ENCODE results near the gene PROX1. TPM values are rescaled to one million over a fixed set of nuclear protein-coding genes. Genes with fewer than 3 reads are reported as not detected.
"Not testable (repeated sequence)": the region's sequence is repeated elsewhere in the genome, so short reads cannot be mapped to it uniquely, and the experiment has no call there.

PROX1 gene
- total RNA-seq, 1 donor from 2014 or later, result 6.7 TPM

DNA sequence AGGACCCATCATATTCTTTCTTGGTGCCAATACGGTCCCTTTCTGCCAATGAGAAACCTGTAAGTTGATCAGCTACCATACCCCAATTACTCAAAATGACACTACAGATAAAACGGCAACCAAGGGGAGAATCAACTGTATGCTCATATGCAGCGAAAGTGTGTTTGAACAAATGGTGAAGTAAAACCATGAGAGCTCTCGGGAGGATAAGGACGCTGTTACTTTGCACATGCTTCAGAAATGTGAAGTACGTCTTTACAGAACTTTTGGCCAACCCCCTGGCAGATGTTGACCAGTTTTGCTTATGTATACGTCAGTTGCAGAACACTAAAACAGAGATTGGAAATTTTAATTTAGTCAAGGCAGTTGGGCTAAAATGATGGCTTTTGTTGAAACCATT is 79.6 kb downstream of the PROX1 start:
- no peak for DNase-seq (ENCODE audit: low read depth)

- no peak for DNase-seq (ENCODE audit: low read depth)
Observed at GRCh38 chr1:214067853-214068703, 80.3 kb downstream of the PROX1 start.

DNA sequence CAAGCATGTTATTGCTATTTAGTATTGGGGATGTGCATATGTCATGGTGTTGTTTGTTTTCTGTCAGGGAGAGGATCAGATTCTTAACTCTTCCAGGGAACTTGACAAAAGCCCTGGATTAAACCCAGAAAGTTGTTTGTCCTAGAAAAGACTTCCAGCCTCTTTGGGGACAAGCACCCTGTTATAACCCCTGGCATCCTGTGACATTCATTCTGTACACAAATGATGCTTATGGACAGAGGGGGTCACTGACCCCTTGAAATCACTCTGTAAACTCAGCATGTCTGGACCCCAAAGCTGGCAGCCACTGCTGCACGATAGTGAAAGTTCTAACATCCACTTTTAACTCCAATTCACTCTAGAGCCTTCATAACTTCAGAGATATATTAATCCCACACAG is 81.2 kb downstream of the PROX1 start:
- DNase-seq (ENCODE audit: low read depth), result no peak

DNA sequence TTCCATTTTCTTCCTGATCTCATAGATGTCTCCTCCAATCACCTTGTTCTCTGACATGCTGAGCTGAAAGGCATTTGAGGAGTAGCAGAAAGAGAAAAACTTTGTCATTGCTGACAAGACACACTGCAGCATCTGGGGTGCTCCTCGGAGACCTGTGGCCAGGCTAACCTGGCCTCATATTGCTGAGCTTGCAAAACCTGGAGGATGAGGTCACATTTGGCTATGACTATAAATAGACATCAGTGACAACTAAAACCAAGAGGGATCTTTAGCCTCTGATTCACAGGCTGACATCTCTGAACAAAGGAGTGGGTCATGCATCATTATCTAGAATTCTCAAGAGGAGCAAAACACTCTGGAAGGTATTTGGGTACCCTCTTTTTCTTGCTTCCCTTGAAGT is 83.7 kb downstream of the PROX1 start:
- DNase-seq (ENCODE audit: low read depth), result peak; percentile 32

GRCh38 chr1:214072426-214073157 is 84.8 kb downstream of the PROX1 start:
- no peak for DNase-seq (ENCODE audit: low read depth)

DNA sequence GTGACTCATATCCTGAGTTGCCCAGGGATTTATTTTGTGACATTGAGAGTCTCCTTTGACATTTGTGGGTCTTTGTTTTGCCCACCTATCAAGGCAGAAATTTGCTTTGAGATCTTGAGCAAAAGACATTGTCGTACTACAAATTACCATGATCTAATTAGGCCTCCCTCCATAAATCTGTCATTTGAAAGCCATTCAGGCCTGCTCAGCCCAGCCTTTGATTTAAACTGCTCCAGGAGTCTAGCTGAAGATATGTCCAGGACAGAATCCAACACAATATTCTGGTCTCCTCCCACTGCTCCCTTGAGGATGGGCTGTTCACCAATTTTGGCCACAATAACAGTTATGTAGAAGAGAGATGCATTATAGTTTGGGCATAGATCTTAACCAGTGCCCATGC is 86.7 kb downstream of the PROX1 start:
- DNase-seq (ENCODE audit: low read depth), result no peak

- DNase-seq (ENCODE audit: low read depth), result no peak
Observed at GRCh38 chr1:214075305-214075998, 87.7 kb downstream of the PROX1 start.

- DNase-seq (ENCODE audit: low read depth), result peak; percentile 32
Observed at GRCh38 chr1:214075999-214076707, 88.4 kb downstream of the PROX1 start.

DNA sequence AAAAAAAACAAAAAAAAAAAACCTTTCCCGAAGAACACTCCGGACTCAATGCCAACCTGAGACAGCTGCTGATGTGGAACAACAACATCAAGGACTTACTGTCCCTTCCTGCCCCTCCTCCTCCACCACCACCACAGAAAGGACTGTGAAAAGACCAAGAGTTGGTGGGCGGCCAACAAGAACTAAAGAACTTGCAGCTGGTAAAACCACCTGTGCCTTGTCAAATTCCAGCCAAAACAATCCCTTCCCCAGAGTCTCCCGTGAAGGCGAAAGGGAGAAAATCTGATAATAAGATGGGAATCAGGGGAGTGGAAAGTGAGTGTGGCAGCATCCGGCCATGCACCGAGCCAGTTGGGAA is 88.9 kb downstream of the PROX1 start:
- peak; percentile 75 for DNase-seq (ENCODE audit: low read depth)

GRCh38 chr1:214078950-214079349 is 91.2 kb downstream of the PROX1 start:
- no peak for DNase-seq (ENCODE audit: low read depth)

- no peak for DNase-seq (ENCODE audit: low read depth)
Observed at GRCh38 chr1:214085325-214085724, 97.6 kb downstream of the PROX1 start.

- DNase-seq (ENCODE audit: low read depth), result no peak
Observed at GRCh38 chr1:214086945-214087344, 99.2 kb downstream of the PROX1 start.

DNA sequence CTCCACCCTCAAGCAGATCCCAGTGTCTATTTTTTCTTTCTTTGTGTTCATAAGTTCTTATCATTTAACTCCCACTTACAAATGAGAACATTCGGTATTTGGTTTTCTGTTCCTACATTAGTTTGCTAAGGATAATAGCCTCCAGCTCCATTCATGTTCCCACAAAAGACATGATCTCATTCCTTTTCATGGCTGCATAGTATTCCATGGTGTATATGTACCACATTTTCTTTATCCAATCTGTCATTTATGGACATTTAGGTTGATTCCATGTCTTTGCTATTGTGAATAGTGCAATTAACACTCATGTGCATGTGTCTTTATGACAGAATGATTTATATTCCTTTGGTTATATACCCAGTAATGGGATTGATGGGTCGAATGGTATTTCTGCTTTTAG is 101.2 kb downstream of the PROX1 start:
- not testable (repeated sequence) for DNase-seq (ENCODE audit: low read depth)

Measured in myocyte (in vitro differentiated cells).